GM18951 (cell line): Measurements from ENCODE around the gene WDR87.
"Not testable (repeated sequence)": the region's sequence is repeated elsewhere in the genome, so short reads cannot be mapped to it uniquely, and the experiment has no call there.

Source experiments
- POLR2A ChIP-seq: IDR thresholded peaks from 4 replicates; pipeline ENCODE4 v1.6.1; 2011; ENCODE audit warnings: mild to moderate bottlenecking; ENCODE audit not compliant: insufficient read length, insufficient read depth; ENCODE audit errors: extremely low read depth
- in situ Hi-C: fragments of 300-500 bp; cut with MboI; formaldehyde crosslinking; loops from one replicate; pipeline ENCODE4 v1.12.0; 2022; ENCODE audit warnings: low sequenced_read_pairs, mixed read lengths, inconsistent platforms; ENCODE audit not compliant: unreplicated experiment

Gene WDR87

DNA sequence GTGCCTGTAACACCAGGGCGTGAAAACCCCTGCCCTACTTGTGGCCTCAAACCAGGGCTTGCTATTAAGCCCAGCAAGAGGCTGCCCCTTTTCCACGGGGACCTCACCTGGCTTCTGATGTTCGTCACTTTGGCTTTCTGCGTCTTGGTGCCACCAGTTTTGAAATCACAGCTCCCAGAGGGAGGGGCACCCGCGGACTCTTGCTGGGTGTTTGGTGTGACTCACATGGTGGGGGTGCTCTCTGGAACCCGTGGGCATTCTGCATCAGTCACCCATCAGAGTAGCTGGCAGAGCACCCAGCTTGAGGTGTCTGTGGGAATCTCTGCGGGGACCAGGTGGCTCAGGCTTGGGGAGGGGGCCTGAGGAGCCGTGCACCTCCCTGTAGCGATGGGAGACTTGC lies 19.9 kb upstream of the WDR87 start:
- in situ Hi-C loops, result no loop called here
- TF ChIP-seq POLR2A, result no peak

- in situ Hi-C loops, result no loop called here
- TF ChIP-seq POLR2A, result no peak
Measured at GRCh38 chr19:37925212-37925611, 18.8 kb upstream of the WDR87 start.

GRCh38 chr19:37924573-37924972 lies 18.2 kb upstream of the WDR87 start:
- in situ Hi-C loops, result not testable (repeated sequence)

- no peak for TF ChIP-seq POLR2A
- in situ Hi-C loops, result no loop called here
Measured at GRCh38 chr19:37920591-37921450, 14.4 kb upstream of the WDR87 start.

GRCh38 chr19:37914908-37915307 lies 8.5 kb upstream of the WDR87 start:
- peak; percentile 42 for TF ChIP-seq POLR2A
- in situ Hi-C loops, result loop anchor here (5.0 kb wide), 1 partner anchor 62 kb away; no protein-coding TSS in a partner anchor

GRCh38 chr19:37909661-37910199 lies 3.3 kb upstream of the WDR87 start:
- in situ Hi-C loops, result loop anchor here (5.0 kb wide), 1 partner anchor 68 kb away; no protein-coding TSS in a partner anchor
- no peak for TF ChIP-seq POLR2A

GRCh38 chr19:37907735-37908455 lies 1.5 kb upstream of the WDR87 start:
- no peak for TF ChIP-seq POLR2A
- in situ Hi-C loops, result no loop called here

DNA sequence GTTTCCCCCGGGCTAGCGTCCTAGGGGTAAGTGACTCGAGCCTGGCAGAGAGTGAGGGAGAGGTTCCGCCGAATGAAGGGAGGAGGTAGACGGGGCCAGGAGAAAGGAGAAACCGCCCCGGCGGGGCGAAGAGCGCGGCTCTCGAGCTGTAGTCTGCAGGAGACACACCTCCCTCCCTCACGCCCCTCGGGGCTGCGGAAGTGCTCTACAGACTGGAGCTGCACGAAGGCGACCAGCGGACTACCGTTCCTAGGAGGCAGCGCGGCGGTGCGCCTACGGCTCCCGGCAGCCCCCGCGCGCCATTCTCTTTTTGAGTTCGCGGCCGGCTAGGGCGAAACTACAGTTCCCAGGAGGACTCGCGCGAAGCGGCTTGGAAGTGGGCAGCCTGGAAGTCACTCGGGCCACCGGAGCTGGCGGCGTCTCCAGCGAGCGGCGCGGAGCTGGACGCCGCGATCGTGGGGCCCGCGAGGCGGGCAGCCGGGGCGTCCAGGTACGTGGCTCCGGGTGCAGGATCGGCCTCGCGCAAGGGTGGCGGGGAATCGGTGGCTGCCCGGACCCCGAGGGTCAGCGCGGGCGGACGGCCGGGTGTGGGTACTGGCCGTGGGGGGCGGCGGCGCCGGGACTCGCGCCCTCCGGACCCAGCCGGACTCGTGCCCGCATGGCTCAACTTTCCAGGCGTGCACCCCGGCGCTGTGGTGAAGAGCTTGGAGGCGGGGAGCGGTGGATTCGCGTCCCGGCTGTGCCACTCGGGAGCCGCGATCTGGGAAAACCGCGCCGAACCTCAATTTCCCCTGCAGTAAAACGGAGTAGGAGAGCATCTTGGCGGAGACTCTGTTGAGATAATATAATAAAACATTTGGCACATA lies 708 bp upstream of the WDR87 start, which contains the start of gene SIPA1L3:
TSS of gene SIPA1L3 (plus strand) at position 340 of the 866 bp plus-strand sequence. CDS start 174,358 bp downstream, outside the sequence.
- in situ Hi-C loops, result no loop called here
- TF ChIP-seq POLR2A, result peak; percentile 74

GRCh38 chr19:37903096-37903495 lies 3.3 kb downstream of the WDR87 start:
- in situ Hi-C loops, result no loop called here
- TF ChIP-seq POLR2A, result no peak

GRCh38 chr19:37902668-37903067 lies 3.7 kb downstream of the WDR87 start:
- no peak for TF ChIP-seq POLR2A
- in situ Hi-C loops, result no loop called here

DNA sequence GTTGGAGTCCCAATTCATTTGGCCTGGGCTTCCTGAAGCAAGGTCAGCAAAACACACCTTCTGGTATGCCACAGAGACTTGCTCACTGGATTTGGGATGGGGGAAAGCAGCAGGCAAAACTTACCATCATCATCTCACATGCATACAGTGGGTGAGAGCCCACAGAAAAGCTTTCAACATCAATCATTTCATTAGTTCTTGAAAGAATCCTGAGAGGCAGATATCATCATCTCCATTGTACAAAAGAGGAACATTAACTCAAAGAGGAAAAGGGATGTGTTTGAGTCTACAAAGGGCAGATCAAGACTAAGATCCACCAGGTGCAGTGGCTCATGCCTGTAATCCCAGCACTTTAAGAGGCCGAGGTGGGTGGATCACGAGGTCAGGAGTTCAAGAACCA lies 6.4 kb downstream of the WDR87 start:
- in situ Hi-C loops, result loop anchor here (10.0 to 25.0 kb wide), 2 partner anchors 337 to 415 kb away; partner anchors contain the start of genes KCNK6 and YIF1B

DNA sequence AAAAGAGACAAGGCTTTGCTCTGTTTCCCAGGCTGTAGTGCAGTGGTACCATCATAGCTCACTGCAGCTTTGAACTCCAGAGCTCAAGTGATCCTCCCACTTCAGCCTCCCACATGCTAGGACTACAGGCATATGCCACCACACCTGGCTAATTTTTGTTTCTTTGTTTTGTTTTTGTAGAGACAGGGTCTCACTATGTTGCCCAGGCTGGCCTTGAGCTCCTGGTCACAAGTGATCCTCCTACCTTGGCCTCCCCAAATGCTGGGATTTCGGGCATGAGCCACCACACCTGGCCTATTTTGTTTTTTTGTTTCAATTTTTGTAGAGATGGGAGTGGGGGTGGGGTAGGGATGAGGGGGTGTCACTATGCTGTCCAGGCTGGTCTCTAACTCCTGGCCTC lies 6.9 kb downstream of the WDR87 start:
- no peak for TF ChIP-seq POLR2A
- in situ Hi-C loops, result loop anchor here (10.0 to 25.0 kb wide), 2 partner anchors 338 to 415 kb away; partner anchors contain the start of genes KCNK6 and YIF1B

More for the DNA sequence above, 6.4 kb downstream of the WDR87 start:
- TF ChIP-seq POLR2A, result no peak

GRCh38 chr19:37896180-37896579 lies 10.2 kb downstream of the WDR87 start:
- no peak for TF ChIP-seq POLR2A
- in situ Hi-C loops, result loop anchor here (10.0 to 25.0 kb wide), 2 partner anchors 341 to 419 kb away; partner anchors contain the start of genes KCNK6 and YIF1B
